Nephron (organoid): Measurements from ENCODE around the gene DUS2.
"Not testable (repeated sequence)": the region's sequence is repeated elsewhere in the genome, so short reads cannot be mapped to it uniquely, and the experiment has no call there.

ENCODE experiments used
- H3K27ac Mint-ChIP-seq, 3 experiments: 2 replicates each; pipeline ENCODE4 v1.8.0; 2020; ENCODE audit warnings: mixed read lengths in 3 of 3, mild to moderate bottlenecking in 2 of 3, moderate library complexity in 1 of 3
- H3K27me3 Mint-ChIP-seq: 2 replicates; pipeline ENCODE4 v1.8.0; 2021; ENCODE audit warnings: low read depth, mild to moderate bottlenecking, moderate library complexity, mixed read lengths
- H3K36me3 Mint-ChIP-seq: 2 replicates; pipeline ENCODE4 v1.8.0; 2020; ENCODE audit warnings: low read depth, mixed read lengths
- H3K4me1 Mint-ChIP-seq: 2 replicates; pipeline ENCODE4 v1.8.0; 2020; ENCODE audit warnings: mixed read lengths
- H3K4me3 Mint-ChIP-seq, 3 experiments: 2 replicates each; pipeline ENCODE4 v1.8.0; 2020; ENCODE audit warnings: mild to moderate bottlenecking in 3 of 3, mixed read lengths in 3 of 3, moderate library complexity in 2 of 3
- H3K9me3 Mint-ChIP-seq: 2 replicates; pipeline ENCODE4 v1.8.0; 2020; ENCODE audit warnings: mixed read lengths
- CTCF ChIP-seq, 3 experiments: fragments of 200-600 bp; sonication (generic); IDR thresholded peaks; one replicate each; pipeline ENCODE4 v1.5.0; 2021; ENCODE audit warnings: antibody characterized with exemption in 3 of 3; ENCODE audit not compliant: unreplicated experiment in 3 of 3

Gene DUS2

GRCh38 chr16:68097895-68098294 lies 74.8 kb downstream of the DUS2 start:
- TF ChIP-seq CTCF (IDR thresholded peaks at IDR 0.05; ENCODE audit: unreplicated experiment in 3 of 3) = no peak
- peaks cover 16% of the 10 kb centered on the region for H3K36me3 Mint-ChIP-seq
- H3K4me3 Mint-ChIP-seq = no peak overlapping the region
- no peak overlapping the region for H3K27ac Mint-ChIP-seq
- H3K27me3 Mint-ChIP-seq = no peaks in the 10 kb centered on the region
- H3K4me1 Mint-ChIP-seq = peaks cover 17% of the 10 kb centered on the region
- H3K9me3 Mint-ChIP-seq = peaks cover 4% of the 10 kb centered on the region

GRCh38 chr16:68100488-68100887 lies 77.4 kb downstream of the DUS2 start:
- no peak for TF ChIP-seq CTCF (IDR thresholded peaks at IDR 0.05; ENCODE audit: unreplicated experiment in 3 of 3)
- Mint-ChIP-seq H3K36me3 (peaks cover 35% of the 10 kb centered on the region), H3K4me3 (no peak overlapping the region), H3K4me1 (peaks cover 10% of the 10 kb centered on the region), H3K9me3 (peaks cover 15% of the 10 kb centered on the region), H3K27ac (no peak overlapping the region), H3K27me3 (no peaks in the 10 kb centered on the region)

- no peaks in the 10 kb centered on the region for H3K27me3 Mint-ChIP-seq
- H3K4me1 Mint-ChIP-seq = no peaks in the 10 kb centered on the region
- peaks cover 55% of the 10 kb centered on the region for H3K9me3 Mint-ChIP-seq
- peaks cover 74% of the 10 kb centered on the region for H3K36me3 Mint-ChIP-seq
- no peak overlapping the region for H3K4me3 Mint-ChIP-seq
- TF ChIP-seq CTCF (IDR thresholded peaks at IDR 0.05; ENCODE audit: unreplicated experiment in 3 of 3) = no peak
- no peak overlapping the region for H3K27ac Mint-ChIP-seq
Observed at GRCh38 chr16:68105611-68106010, 82.5 kb downstream of the DUS2 start.

GRCh38 chr16:68107230-68107928 lies 84.3 kb downstream of the DUS2 start:
- Mint-ChIP-seq H3K9me3 (peaks cover 68% of the 10 kb centered on the region), H3K36me3 (peaks cover 79% of the 10 kb centered on the region)
- H3K27ac Mint-ChIP-seq, H3K4me3 Mint-ChIP-seq, H3K27me3 Mint-ChIP-seq, H3K4me1 Mint-ChIP-seq: not testable (repeated sequence)

- not testable (repeated sequence) for H3K4me1 Mint-ChIP-seq, H3K27ac Mint-ChIP-seq, H3K4me3 Mint-ChIP-seq, H3K27me3 Mint-ChIP-seq
- Mint-ChIP-seq H3K36me3 (peaks cover 75% of the 10 kb centered on the region), H3K9me3 (peaks cover 69% of the 10 kb centered on the region)
Observed at GRCh38 chr16:68109156-68109555, 86.1 kb downstream of the DUS2 start.

GRCh38 chr16:68110611-68111010 lies 87.5 kb downstream of the DUS2 start:
- H3K9me3 Mint-ChIP-seq = peaks cover 62% of the 10 kb centered on the region
- not testable (repeated sequence) for H3K4me1 Mint-ChIP-seq, H3K27ac Mint-ChIP-seq

GRCh38 chr16:68111379-68111778 lies 88.3 kb downstream of the DUS2 start:
- no peak overlapping the region for H3K4me3 Mint-ChIP-seq
- no peak overlapping the region for H3K27ac Mint-ChIP-seq
- H3K4me1 Mint-ChIP-seq = no peaks in the 10 kb centered on the region
- H3K9me3 Mint-ChIP-seq = peaks cover 55% of the 10 kb centered on the region
- H3K36me3 Mint-ChIP-seq = peaks cover 59% of the 10 kb centered on the region
- no peak for TF ChIP-seq CTCF (IDR thresholded peaks at IDR 0.05; ENCODE audit: unreplicated experiment in 3 of 3)
- no peaks in the 10 kb centered on the region for H3K27me3 Mint-ChIP-seq

More at GRCh38 chr16:68110611-68111010, 87.5 kb downstream of the DUS2 start:
- H3K27me3 Mint-ChIP-seq, H3K4me3 Mint-ChIP-seq: not testable (repeated sequence)
- H3K36me3 Mint-ChIP-seq = peaks cover 62% of the 10 kb centered on the region
